GM21447 (cell line): ENCODE measurements around the gene IQGAP3.
A peak's percentile ranks its signal among the peaks of the same experiment; 100 is the strongest.

Experiments
- ATAC-seq: cut with Tn5 transposase; IDR thresholded peaks from one replicate; pipeline ENCODE4 v1.9.1; 2021; ENCODE audit not compliant: unreplicated experiment

Gene IQGAP3

DNA sequence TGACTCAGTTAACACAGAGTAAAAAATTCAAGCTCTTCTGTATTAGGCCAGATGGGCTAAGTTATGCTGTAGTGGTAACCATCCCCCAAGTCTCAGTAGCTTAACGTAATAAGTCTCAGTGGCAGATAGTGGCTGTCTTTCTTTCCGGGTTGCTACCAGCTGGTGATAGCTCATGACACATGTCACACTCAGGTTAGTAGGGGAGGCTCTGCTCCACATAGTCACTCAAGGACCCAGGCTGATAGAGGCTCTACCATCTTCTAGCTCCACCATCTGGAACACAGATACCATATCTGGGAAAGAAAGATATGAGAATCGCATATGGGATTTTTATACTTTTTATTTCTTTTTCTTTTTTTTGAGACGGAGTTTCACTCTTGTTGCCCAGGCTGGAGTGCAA, 55.5 kb downstream of the IQGAP3 start:
- ATAC-seq = no peak

DNA sequence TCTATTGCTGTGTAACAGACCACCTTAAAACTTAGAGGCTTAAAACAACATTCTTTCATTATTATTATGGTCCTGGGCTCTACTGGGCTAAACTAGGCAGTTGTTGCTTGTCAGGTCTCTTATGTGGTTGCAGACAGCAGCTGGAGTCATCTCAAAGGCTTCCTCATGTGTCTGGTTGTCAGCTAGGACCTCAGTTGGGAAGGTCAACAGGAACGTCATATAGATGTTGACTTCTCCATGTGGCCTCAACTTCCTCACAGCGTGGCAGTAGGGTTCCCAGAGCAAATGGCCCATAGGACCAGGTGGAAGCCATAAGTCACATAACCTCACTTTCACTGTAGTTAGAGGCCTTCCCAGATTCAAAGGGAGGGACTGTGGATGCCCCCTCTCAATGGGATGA, 56.4 kb downstream of the IQGAP3 start:
- ATAC-seq = no peak

DNA sequence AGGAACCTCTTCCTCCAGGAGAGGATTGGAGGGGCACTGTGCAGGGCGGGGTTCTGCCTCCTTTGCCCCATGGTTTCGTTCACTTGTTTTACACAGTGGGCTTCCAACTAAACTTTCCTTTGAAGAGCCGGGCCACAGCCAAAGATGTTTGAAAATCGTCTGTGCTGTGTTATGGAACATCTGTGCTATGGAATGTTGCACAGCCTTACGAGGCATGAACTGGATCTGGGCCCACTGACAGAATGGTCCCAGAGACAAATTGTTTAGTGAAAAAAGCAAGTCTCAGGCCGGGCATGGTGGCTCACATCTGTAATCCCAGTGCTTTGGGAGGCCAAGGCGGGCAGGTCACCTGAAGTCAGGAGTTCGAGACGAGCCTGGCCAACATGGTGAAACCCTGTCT, 59.2 kb downstream of the IQGAP3 start:
- no peak for ATAC-seq

DNA sequence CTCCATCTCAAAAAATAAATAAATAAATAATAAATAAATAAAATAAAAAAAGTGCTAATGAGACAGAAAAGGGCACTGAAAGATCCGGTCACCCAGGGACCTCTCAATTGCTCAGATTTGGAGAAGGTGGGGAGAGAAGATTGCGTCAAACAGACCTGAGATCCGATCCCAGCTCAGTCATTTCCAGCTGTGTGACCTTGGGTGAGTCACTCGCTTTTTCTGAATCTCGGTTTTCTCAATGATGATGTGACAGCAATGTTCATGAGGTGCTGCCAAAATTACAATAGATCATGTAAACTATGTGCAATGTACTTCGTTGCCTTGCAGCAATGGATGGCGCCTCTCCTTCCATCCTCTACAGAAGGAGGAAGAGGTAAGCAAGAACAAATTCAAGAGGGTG, 60.7 kb downstream of the IQGAP3 start:
- no peak for ATAC-seq

DNA sequence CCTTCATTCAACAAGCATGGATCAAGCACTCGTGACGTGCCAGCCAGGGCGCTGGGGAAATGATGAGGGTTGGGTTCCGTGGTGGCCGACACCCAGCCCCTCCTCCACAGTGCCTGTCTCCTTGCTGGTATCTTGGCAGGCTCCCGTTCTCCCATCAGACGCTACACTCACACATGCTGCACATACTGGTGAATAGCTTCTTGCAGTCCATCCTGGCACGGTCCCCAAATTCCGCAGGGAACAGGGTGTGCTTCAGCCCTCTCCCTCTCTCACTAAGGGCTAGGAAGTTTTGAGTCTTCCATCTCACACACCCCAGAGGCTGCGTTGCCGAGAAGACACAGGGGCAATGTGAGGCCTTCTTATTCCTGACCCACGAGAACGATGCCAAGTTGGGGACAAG, 61.7 kb downstream of the IQGAP3 start:
- ATAC-seq = no peak

DNA sequence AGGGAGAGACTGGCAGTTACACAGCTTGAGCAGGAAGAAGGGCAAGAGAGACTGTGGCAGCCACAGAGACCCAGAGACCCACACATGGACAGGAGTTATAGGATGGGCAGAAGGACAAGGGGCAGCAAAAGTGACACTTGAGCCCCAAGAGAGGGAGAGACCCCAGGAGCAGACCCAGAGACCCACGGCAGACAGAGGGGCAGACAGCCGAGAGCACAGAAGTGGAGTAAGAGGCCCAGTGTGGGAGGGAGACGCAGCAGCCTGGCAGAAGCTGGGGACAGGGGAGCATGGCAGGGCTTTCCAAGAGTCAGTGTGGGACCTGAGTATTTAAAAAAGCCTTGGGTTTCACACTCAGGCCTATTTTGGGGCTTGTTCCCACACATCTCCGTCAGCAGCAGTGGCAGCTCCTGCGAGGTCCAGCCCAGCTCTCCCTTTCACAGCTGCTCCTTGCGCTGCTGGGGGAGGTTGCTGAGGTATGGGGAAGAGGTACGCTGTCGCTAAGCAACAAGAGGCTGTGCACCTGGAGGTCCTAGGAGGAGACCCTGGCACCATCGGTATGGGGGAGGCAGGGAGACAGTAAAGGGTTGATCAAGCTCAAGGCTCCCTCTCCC, 62.8 kb downstream of the IQGAP3 start:
- no peak for ATAC-seq

DNA sequence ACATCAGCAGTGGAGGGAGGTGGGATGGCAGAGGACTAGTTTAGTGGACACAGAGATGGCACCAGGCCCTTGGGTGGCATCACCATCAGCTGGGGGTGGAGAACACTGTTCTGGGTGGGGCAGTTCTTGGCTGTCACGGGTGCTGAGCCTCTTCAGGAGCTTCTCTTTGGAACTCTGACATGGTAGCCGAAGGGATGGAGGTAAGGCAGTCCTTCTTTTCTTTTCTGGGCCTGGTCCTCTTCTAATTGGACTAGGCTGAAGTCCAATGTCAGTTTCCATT, 63.5 kb downstream of the IQGAP3 start:
- ATAC-seq = no peak

DNA sequence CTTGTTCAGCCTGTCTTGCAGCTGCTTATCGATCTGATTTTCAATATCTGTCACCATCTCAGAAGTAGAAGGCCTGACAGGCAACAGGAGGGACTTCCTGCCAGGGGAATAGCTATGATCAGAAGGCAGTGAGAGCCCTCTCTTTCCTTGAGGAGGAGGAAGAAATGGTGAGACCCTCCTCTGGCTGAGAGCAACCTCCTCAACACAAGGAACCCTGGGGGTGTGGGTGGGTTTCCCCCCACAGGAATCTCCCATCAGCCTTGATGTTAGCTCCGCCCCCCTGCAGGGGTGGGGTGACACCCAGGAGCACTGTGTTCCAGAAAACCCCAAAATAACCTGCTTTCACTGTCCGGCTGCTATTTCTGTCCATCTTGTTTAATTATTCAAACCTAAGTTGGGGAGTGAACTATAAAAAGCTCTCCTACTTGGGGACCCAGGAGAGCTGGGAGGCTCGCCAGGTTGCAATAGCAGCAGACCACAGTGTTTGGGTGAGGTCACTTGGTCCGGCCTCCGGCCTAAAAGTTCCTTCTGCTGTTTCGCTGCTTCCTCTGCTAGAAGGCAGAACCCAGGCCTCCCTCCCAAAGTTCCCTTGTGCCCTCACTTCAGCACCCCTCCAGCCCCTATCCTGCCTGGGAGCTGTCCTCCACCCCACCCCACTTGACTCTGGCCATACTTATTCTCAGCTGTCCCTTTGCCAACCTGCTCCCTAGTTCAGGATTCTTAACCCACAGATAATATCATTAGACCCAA, 64.0 kb downstream of the IQGAP3 start:
- ATAC-seq = no peak

DNA sequence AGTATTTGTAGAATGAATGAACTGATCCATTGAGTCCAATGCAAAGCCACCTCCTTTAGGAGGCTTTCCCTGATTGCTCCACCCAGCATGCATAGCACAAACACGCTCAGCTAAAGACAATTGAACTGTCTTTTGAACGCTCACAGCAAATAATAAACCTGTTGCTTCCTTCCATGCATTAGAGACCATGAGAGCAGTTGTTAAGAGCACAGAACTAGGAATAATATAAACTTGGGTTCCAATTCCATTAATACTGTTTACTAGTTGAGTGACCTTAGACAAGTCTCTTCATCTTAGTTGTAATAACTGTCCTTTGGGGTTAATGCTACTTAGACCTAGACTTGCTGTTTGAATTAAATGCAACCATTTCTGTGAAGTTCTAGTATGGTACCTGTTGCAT, 65.9 kb downstream of the IQGAP3 start:
- ATAC-seq = no peak

DNA sequence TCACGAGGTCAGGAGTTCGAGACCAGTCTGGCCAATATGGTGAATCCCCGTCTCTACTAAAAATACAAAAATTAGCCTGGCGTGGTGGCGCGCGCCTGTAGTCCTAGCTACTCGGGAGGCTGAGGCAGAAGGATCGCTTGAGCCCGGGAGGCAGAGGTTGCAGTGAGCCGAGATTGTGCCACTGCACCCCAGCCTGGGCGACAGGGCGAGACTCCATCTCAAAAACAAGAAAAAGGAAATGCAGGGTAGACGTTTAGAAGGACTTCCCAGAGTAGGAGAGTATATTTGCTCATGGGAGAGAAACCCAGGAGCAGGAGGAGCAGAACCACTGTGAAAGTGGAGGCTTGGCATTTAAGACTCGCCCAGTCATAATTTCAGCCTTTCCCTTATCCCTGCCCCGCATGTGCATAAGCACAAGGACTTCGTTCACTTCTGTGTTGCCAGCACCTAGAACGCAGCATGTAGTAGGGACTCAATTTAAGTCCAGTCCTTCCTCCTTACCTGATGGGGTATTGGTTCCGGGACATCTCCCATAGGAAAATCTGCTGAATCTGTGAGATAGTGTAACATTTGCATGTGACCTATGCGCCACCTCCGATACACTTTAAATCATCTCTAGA, 66.6 kb downstream of the IQGAP3 start:
- ATAC-seq = no peak

DNA sequence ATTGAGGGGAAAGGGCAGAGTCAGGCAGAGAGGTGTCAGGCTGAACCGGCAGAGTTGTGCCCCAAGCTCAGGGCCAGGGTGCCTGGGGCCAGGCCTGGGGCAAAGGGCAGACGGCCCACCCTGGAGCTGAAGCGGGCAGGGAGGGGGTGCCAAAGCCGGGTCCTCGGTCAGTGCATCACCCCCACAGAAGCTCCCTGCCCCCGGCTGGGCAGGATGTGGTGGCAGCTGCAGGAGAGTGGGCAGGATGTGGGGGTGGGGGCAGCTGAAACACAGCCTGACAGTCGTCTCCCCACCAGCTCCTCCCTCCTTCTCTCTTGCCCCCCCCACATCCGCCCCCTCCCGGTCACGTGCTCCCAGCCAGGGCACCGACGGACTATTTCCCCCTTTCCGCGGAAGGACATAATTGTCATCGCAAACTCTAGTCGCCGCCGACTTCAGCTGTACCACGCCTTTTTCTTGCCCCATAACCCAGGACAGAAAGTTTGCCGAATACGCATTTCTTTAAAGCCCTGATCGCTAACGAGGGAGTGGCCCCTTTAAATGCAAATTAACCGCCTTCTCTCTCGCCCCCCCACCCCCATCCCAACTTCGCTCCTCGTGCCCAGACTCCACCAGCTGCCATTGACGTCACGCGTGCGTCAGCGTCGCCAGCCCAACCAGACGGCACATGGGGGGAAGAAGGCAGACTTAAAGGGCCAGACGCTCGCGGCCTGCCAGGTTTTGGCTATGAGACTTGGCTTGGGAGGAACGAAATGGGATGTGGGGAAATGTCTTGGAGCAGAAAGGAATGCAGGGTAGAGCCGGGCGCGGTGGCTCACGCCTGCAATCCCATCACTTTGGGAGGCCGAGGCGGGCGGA, 67.3 kb downstream of the IQGAP3 start:
- ATAC-seq = peak; percentile 35

DNA sequence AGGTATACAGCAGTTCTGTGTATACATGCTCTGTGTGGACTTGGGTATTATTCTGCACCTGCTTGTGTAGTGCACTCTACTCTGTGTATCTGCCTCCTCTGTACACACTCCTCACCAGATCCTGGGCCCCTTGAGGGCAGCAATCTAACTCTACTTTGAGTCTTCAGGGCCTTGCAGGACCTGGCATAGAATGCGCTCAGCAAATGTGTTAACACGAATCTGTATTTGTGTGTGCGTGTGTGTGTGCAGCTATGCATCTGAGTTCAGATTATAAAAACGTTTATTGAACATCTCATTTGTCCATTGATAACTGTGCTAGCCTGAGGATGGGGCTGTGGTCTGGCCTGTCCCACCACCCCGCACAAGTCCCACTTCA, 67.9 kb downstream of the IQGAP3 start:
- peak; percentile 1 for ATAC-seq

DNA sequence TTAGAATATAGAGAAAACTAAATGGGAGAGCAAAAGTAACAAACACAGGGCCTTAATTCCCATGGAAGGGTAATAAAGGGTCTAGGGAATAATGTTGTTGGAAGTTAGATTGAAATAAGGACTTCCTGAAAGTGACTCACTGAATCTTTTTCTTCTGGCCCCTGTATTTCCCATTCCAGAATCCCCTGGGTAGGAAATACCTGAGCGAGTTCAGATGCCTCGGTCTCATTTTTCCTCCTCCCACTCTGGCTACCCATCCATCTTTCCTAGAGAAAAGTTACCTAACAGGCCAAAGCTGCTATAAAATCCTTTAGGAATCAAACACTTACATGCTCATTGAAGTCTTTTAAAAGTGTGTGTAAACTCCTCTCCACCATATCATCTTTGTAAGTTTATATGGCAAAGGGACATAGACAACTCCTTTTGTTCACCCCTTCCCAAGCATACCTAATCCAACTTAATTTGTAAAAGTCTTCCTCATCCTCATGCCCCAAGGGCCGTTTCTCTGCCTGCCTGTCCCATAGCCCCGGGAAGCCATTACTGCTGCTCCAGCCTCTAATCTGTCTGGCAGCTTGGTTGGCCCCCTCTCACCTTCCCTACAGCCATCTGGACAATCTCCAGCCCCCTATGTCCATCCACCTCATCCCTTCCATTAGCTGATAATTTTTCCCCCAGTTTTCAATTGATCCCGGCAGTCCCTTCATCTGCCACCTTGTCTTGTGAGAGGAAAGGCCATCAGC, 68.5 kb downstream of the IQGAP3 start:
- no peak for ATAC-seq

DNA sequence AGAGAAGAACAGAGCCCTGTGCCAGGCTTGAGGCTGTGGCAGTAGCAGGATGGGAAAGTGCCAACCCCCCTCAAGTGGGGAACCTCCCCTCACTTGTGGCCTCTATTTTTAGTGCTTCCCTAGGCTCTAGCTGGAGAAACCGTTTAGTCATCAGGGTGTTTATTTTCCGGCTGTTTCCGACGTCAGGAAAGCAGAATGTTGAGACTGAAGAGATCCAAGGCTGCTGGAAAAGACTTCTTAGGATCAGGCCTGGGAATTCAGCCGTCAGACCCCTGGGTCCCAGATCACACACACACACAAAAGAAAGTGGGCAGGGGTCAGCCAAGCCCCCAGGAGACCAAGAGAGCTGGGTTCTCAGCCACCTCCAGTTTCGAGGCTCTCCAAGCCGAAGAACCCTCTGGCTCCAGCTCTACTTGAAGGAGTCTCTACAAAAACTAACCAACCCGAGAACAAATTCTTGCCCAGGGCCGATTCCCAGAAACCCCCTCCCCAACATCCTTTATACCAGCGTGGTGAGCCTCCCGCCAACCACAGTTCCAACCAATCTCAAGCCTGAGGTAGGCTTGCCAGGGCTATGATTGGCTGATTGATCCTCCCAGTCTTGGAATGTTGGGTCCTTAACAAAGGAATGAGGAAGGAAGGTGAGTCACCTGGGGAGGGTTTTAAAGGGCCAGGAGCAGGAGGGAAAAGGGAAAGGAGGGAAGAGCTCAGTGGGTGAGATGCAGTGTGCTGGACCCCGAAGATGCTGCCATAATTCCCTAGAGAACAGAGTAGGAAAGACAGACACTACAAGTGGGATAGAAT, 69.3 kb downstream of the IQGAP3 start:
- ATAC-seq = no peak

DNA sequence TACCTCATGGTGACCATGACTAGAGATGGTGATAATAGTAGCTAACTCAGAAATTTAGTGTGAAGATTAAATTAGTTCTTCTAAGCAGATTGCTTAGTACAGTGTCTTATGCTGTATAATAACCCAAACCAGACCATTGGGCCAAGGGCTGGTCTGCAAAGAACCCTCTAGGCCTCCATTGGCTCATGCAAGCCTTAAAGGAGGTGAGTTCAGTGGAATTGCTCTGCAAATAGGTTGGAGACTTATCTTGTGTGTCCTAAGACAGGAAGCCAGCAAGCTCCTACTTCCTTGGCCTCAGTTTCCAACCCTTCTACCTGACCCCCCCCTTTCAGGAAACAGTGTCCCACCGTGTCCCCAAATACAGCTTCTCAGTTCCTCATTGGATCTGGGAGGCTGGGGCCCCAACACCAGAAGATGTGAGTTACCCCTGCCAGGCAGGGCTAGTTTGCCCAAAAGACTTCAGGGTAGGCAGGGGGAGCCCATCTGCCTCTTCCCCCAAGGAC, 69.9 kb downstream of the IQGAP3 start:
- no peak for ATAC-seq

DNA sequence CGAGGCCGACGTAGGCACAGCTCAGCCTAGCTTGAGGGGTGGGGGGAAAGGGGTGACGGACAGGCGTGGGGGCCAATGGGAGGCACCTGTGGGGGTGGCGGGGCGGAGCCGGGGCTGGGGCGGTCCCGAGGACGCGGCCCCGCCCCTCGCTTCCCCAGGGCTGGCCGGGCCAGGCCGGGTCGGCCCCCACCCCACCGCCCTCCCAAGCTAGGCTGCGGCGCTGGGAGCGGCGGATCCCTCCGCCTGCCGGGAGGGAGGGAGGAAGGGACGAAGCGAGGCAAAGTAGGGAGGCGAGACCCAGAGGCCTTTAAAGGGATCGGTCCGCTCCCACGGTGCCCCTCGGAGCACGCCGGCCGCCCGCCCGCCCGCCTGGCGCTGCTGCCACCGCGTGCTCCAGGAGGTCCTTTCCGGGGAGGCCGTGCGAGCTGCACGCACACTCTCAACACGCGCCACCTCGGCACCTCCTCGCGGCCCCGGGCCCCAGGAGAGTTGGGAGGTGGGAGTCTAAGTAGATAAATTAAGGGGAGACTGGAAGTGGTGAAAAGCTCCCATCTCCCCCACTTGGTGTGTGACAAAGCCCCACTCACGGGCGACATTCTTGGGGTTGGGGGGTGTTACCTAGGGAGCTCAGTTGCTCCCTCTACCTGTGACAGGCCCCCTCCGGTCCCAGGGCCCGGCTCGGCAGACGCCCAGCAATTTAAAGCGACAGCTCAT, 71.4 kb downstream of the IQGAP3 start:
- peak; percentile 43 for ATAC-seq

DNA sequence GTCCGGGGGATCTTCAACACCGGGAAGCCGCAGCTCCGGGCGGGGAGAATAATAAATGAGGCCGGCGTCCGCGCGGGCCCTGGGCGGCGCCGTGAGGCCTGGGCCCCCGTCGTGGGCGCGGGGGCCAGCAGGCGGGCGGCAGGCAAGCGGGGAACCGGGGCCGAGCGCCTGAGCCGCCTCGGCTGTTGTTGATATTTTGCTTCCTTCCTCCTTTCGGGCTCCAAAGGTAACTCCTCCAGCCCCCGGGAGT, 71.9 kb downstream of the IQGAP3 start, which contains the start of gene MEF2D:
Gene MEF2D, minus strand, starts transcription at position 233 of the 250 bp plus-strand sequence. CDS start 17,483 bp downstream, outside the sequence.
- ATAC-seq = no peak

DNA sequence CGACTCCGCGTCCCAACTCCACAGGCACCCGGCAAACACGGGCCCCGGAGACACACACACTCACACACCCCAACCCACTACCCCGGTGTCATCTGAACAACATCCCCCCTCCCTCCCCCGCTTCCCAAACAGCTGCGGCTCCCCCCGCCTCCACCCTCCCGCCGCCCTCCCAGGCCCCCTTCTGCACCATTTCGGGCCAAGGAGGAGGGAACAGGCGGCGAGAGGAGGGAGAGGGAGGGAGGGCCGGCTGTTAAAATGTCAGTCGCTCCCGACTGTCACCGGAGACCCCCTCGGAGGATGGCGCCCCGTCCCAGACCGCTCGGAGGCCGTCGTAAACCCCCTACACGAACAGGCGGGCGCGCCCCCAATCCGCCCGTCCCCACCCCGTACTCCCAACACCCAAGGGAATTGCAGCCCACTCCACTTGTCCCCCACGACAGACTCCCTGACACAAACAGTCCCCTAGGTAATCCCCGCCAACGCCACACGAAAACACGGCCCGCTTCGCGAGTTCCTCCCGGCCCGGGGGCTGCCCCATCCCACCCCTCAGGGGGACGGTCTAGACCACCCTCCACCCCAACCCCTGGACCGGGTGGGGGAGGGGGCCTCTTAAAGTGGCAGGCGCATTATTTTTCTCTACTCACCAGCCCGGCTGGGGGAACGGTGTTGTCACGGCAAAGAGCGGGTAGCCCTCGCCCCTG, 72.4 kb downstream of the IQGAP3 start:
- ATAC-seq = no peak
